Measurements from ENCODE around the gene TRRAP. TPM values are rescaled to one million over a fixed set of nuclear protein-coding genes. Genes with fewer than 3 reads are reported as not detected.

The TRRAP gene
- total and polyA plus RNA-seq, 2 of the 8 experiments (the other 6 are each of a cell fraction or from before 2014, with no cell fraction given) = 21.7 to 48.6 TPM

DNA sequence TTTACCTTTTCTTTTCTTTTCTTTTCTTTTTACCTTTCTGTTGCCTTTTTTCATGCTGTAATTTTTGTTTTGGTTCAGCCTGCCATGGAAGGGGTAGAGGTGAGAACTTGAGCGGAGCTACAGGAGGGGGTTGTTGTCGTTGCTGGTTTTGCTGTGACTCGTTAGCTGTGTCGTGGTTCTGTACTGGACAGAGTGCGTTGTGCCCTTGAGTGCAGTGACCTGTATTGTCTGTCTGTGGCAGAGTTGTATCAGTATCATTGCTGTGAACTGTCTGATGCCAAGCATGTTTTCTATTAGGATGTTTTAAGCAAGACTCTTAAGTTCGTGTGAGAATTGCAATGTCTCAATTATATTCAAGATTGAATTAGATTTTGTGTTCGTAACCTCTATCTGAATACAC is 67.5 kb downstream of the TRRAP start (continued):
- TF ChIP-seq USF2 (IDR thresholded peaks at IDR 0.05; ENCODE audit: low read length) (no peak), TBP (IDR thresholded peaks at IDR 0.05; ENCODE audit: low read depth, low read length) (no peak), BACH1 (IDR thresholded peaks at IDR 0.05; ENCODE audit: low read length) (no peak)

Measured in H1 (cell line).